ENCODE results near the gene TTC34.

DNA sequence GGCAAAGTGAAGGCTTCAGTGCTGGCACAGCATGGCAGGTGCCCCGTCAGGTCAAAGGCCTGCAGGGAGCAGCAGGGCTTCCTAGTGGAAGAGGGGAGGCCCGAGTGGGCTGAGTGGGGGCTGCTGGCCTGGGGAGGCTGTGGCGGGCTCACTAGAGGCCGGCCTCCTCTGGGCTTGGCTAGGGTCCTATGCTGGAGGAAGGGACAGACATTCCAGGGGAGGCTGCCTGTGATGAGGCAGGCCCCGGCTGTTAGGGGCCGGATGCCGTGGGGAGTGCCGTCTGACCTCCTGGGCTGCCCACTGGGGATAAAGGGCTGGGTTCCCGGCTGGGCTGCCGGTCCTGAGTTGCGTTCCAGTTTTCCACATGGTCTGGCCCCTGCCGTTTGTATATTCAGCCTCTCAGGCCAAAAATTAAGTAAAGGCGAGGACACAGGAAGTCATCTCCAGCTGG lies 193.8 kb downstream of the TTC34 start:
- TF ChIP-seq, protein P1, sequence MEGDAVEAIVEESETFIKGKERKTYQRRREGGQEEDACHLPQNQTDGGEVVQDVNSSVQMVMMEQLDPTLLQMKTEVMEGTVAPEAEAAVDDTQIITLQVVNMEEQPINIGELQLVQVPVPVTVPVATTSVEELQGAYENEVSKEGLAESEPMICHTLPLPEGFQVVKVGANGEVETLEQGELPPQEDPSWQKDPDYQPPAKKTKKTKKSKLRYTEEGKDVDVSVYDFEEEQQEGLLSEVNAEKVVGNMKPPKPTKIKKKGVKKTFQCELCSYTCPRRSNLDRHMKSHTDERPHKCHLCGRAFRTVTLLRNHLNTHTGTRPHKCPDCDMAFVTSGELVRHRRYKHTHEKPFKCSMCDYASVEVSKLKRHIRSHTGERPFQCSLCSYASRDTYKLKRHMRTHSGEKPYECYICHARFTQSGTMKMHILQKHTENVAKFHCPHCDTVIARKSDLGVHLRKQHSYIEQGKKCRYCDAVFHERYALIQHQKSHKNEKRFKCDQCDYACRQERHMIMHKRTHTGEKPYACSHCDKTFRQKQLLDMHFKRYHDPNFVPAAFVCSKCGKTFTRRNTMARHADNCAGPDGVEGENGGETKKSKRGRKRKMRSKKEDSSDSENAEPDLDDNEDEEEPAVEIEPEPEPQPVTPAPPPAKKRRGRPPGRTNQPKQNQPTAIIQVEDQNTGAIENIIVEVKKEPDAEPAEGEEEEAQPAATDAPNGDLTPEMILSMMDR (IDR thresholded peaks at IDR 0.05; ENCODE audit: low read length), result no peak
- TF ChIP-seq EZH2 (IDR thresholded peaks at IDR 0.05; ENCODE audit: borderline replicate concordance, low read length), result no peak
